IMR-90 (cell line): ENCODE measurements around the gene HMCN1. TPM values are rescaled to one million over a fixed set of nuclear protein-coding genes. Genes with fewer than 3 reads are reported as not detected.

Source experiments
- ATAC-seq: fragments of 200-7000 bp; cut with Tn5 transposase; 2 replicates; pipeline ENCODE4 v1.9.1; 2020; ENCODE audit warnings: low read depth, mild to moderate bottlenecking, moderate library complexity
- BruUV-seq: library from RNA; stranded (reverse); fragments of 400-500 nt; replicated peaks from 2 replicates; lab custom pipeline; 2021; lab: Mats Ljungman, UMichigan
- CTCF ChIA-PET: fragments of 300-600 bp; formaldehyde crosslinking; extraction: SDS; loops from one replicate; lab custom pipeline; 2021; ENCODE audit warnings: antibody characterized with exemption; lab: Yijun Ruan, JAX
- POLR2A ChIA-PET: fragments of 300-600 bp; sonication (Branson Sonifier 250); formaldehyde crosslinking; loops from one replicate; lab custom pipeline; 2022; ENCODE audit warnings: antibody characterized with exemption; ENCODE audit not compliant: unreplicated experiment; lab: Charles Lee
- DNase-seq: peaks from one replicate; pipeline ENCODE4 v3.0.0; 2013
- H2AFZ ChIP-seq: replicated peaks from 2 replicates; pipeline ENCODE3; 2013; ENCODE audit warnings: low read length, mild to moderate bottlenecking; ENCODE audit not compliant: poor library complexity
- H2AK5ac ChIP-seq: 2 replicates; pipeline ENCODE4 v1.6.1; 2013; ENCODE audit warnings: low read depth, low read length, inconsistent platforms
- H2AK9ac ChIP-seq: replicated peaks from 2 replicates; pipeline ENCODE3; 2013; ENCODE audit warnings: mild to moderate bottlenecking, low read depth, low read length, moderate library complexity; ENCODE audit not compliant: poor library complexity
- H2BK120ac ChIP-seq: 2 replicates; pipeline ENCODE4 v1.6.1; 2013; ENCODE audit warnings: low read depth, low read length, inconsistent platforms
- H2BK15ac ChIP-seq: 3 replicates; pipeline ENCODE4 v1.6.1; 2013; ENCODE audit warnings: low read depth, low read length, inconsistent platforms
- H2BK20ac ChIP-seq: 2 replicates; pipeline ENCODE4 v1.6.1; 2013; ENCODE audit warnings: low read depth, mild to moderate bottlenecking, inconsistent platforms, low read length, moderate library complexity
- H2BK5ac ChIP-seq: 2 replicates; pipeline ENCODE4 v1.6.1; 2013; ENCODE audit warnings: mild to moderate bottlenecking, low read depth, low read length, inconsistent platforms; ENCODE audit not compliant: poor library complexity, severe bottlenecking
- H3K14ac ChIP-seq: replicated peaks from 2 replicates; pipeline ENCODE4 v1.6.1; 2013; ENCODE audit warnings: low read depth, low read length, inconsistent platforms
- H3K18ac ChIP-seq: 2 replicates; pipeline ENCODE4 v1.6.1; 2013; ENCODE audit warnings: low read depth, low read length, control low read depth
- H3K23ac ChIP-seq: 2 replicates; pipeline ENCODE4 v1.6.1; 2013; ENCODE audit warnings: low read depth, low read length, inconsistent platforms
- H3K27ac ChIP-seq: 2 replicates; pipeline ENCODE4 v1.5.1; 2013; ENCODE audit warnings: mild to moderate bottlenecking, control low read depth, low read length; ENCODE audit not compliant: insufficient read depth
- H3K27me3 ChIP-seq: 2 replicates; pipeline ENCODE4 v1.6.1; 2013; ENCODE audit warnings: low read length; ENCODE audit not compliant: control insufficient read depth, insufficient read depth
- H3K36me3 ChIP-seq: 2 replicates; pipeline ENCODE4 v1.6.1; 2013; ENCODE audit warnings: low read length, mixed read lengths; ENCODE audit not compliant: control insufficient read depth, insufficient read depth
- H3K4ac ChIP-seq: 2 replicates; pipeline ENCODE4 v1.6.1; 2013; ENCODE audit warnings: low read depth, low read length, inconsistent platforms
- H3K4me1 ChIP-seq: 2 replicates; pipeline ENCODE4 v1.6.1; 2013; ENCODE audit warnings: low read length, mixed read lengths; ENCODE audit not compliant: control insufficient read depth, insufficient read depth
- H3K4me2 ChIP-seq: 2 replicates; pipeline ENCODE4 v1.6.1; 2013; ENCODE audit warnings: low read depth, mild to moderate bottlenecking, control low read depth, low read length, moderate library complexity
- H3K4me3 ChIP-seq: 2 replicates; pipeline ENCODE4 v1.5.1; 2013; ENCODE audit warnings: low read depth, mild to moderate bottlenecking, control low read depth, low read length, moderate library complexity; ENCODE audit not compliant: insufficient read depth
- H3K56ac ChIP-seq: 2 replicates; pipeline ENCODE4 v1.6.1; 2013; ENCODE audit warnings: low read length, inconsistent platforms; ENCODE audit not compliant: insufficient read depth; ENCODE audit errors: extremely low read depth
- H3K79me1 ChIP-seq, 2 experiments: 2 replicates each; pipeline ENCODE4 v1.6.1; 2013; ENCODE audit warnings: low read length in 2 of 2, inconsistent platforms in 1 of 2, low read depth in 1 of 2
- H3K9ac ChIP-seq: 2 replicates; pipeline ENCODE4 v1.6.1; 2013; ENCODE audit warnings: low read depth, low read length, control low read depth
- H3K9me1 ChIP-seq: 2 replicates; pipeline ENCODE4 v1.6.1; 2013; ENCODE audit warnings: low read length, inconsistent platforms; ENCODE audit not compliant: insufficient read depth
- H3K9me3 ChIP-seq: 2 replicates; pipeline ENCODE4 v1.6.1; 2013; ENCODE audit warnings: low read length; ENCODE audit not compliant: control insufficient read depth, insufficient read depth
- H4K20me1 ChIP-seq: 2 replicates; pipeline ENCODE4 v1.6.1; 2013; ENCODE audit warnings: low read length, inconsistent platforms; ENCODE audit not compliant: insufficient read depth
- H4K5ac ChIP-seq: 2 replicates; pipeline ENCODE4 v1.6.1; 2013; ENCODE audit warnings: mild to moderate bottlenecking, low read depth, low read length, control low read depth
- H4K8ac ChIP-seq, 2 experiments: 2 replicates each; pipeline ENCODE4 v1.6.1; 2013; ENCODE audit warnings: low read depth in 2 of 2, low read length in 2 of 2, control low read depth in 1 of 2, inconsistent platforms in 1 of 2
- H4K91ac ChIP-seq: 2 replicates; pipeline ENCODE4 v1.6.1; 2013; ENCODE audit warnings: low read depth, low read length, inconsistent platforms; ENCODE audit not compliant: insufficient read depth
- ELK1 ChIP-seq: fragments of 150-350 bp; IDR thresholded peaks from 2 replicates; pipeline ENCODE4 v1.6.1; 2016; ENCODE audit warnings: low read depth, mild to moderate bottlenecking, low read length, moderate library complexity, borderline replicate concordance
- MAZ ChIP-seq: IDR thresholded peaks from 2 replicates; pipeline ENCODE4 v1.6.1; 2012; ENCODE audit warnings: low read depth, mild to moderate bottlenecking, low read length, improper control_type of control experiment, moderate library complexity, borderline replicate concordance
- MXI1 ChIP-seq: IDR thresholded peaks from 2 replicates; pipeline ENCODE4 v1.6.1; 2012; ENCODE audit warnings: low read depth, mild to moderate bottlenecking, low read length, moderate library complexity, borderline replicate concordance
- RAD21 ChIP-seq: IDR thresholded peaks from 2 replicates; pipeline ENCODE4 v1.6.1; 2012; ENCODE audit warnings: low read length, improper control_type of control experiment
- WGBS, 2 experiments: methylation state at CpG; one replicate each; pipeline versions ENCODE4 v1.1.5 to v1.1.7; 2013; ENCODE audit warnings: missing lambda C conversion rate in 2 of 2; ENCODE audit not compliant: insufficient read length in 1 of 2; ENCODE audit errors: extremely low coverage in 2 of 2; 5-methylcytosine and 5-hydroxymethylcytosine counted together
- dilution Hi-C: fragments of 300-500 bp; cut with HindIII; formaldehyde crosslinking; loops from one replicate; pipeline ENCODE4 v1.14.3; 2018; ENCODE audit warnings: low sequenced_read_pairs; ENCODE audit not compliant: unreplicated experiment
- in situ Hi-C: fragments of 300-500 bp; cut with MboI; formaldehyde crosslinking; loops from 3 replicates; pipeline ENCODE4 v1.14.3; 2019; ENCODE audit warnings: low sequenced_read_pairs, inconsistent platforms, mixed read lengths
- intact Hi-C: fragments of 100-400 bp; cut with micrococcal nuclease; formaldehyde crosslinking; loops from 2 replicates; pipeline ENCODE4 v1.10.0; 2022
- polyA plus RNA-seq, 3 experiments: library from polyadenylated mRNA; depleted of rRNA; stranded (reverse); fragments of >200 nt; gene quantifications; 2 replicates each; pipeline ENCODE4 v1.2.3, GENCODE V29; 2012; ENCODE audit warnings: low replicate concordance in 1 of 3
- total RNA-seq: library from RNA; depleted of rRNA; stranded (reverse); fragments of >200 nt; gene quantifications from 2 replicates; pipeline ENCODE4 v1.2.3, GENCODE V29; 2012
- TF ChIP-seq, protein P1 (sequence below): conservative IDR thresholded peaks from 2 replicates; pipeline ENCODE4 v1.5.1; 2012; ENCODE audit warnings: mild to moderate bottlenecking, low read depth, low read length, improper control_type of control experiment

The HMCN1 gene
- total and polyA plus RNA-seq, 2 of the 4 experiments (the other 2 are of a cell fraction): 6.1 to 11.7 TPM

- no peak for TF ChIP-seq RAD21
- TF ChIP-seq MAZ: no peak
- no peak for TF ChIP-seq MXI1
- TF ChIP-seq, protein P1, sequence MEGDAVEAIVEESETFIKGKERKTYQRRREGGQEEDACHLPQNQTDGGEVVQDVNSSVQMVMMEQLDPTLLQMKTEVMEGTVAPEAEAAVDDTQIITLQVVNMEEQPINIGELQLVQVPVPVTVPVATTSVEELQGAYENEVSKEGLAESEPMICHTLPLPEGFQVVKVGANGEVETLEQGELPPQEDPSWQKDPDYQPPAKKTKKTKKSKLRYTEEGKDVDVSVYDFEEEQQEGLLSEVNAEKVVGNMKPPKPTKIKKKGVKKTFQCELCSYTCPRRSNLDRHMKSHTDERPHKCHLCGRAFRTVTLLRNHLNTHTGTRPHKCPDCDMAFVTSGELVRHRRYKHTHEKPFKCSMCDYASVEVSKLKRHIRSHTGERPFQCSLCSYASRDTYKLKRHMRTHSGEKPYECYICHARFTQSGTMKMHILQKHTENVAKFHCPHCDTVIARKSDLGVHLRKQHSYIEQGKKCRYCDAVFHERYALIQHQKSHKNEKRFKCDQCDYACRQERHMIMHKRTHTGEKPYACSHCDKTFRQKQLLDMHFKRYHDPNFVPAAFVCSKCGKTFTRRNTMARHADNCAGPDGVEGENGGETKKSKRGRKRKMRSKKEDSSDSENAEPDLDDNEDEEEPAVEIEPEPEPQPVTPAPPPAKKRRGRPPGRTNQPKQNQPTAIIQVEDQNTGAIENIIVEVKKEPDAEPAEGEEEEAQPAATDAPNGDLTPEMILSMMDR: no peak
- no peak for TF ChIP-seq ELK1
- intact Hi-C loops (no loop called here), in situ Hi-C loops (no loop called here), dilution Hi-C loops (no loop called here)
- H3K4me1 ChIP-seq: peaks cover 3% of the 10 kb centered on the region; the same call in 1 of the 2 replicates
- no peak overlapping the region for H2BK15ac ChIP-seq
- no peak overlapping the region for H3K4me2 ChIP-seq
- no peak overlapping the region for H2BK20ac ChIP-seq
- H3K14ac ChIP-seq: no peak overlapping the region
- no peaks in the 10 kb centered on the region for H3K36me3 ChIP-seq
- 86% methylated on average over 1 of the region's 5 CpGs; no CpG with 5 or more reads in 1 of the 2 experiments for WGBS, 2 experiments
- no peaks in the 10 kb centered on the region for H4K20me1 ChIP-seq
- no peak overlapping the region for H4K91ac ChIP-seq
- H3K27me3 ChIP-seq: no peaks in the 10 kb centered on the region
- CTCF ChIA-PET: interaction anchor here (0.6 kb wide), 1 partner anchor 436 kb away, joined by 3 read pairs; no protein-coding TSS in a partner anchor
- BruUV-seq: no TSS peak
- H4K5ac ChIP-seq: no peak overlapping the region
- H2AFZ ChIP-seq: no peak overlapping the region
- H2BK120ac ChIP-seq: no peak overlapping the region
- H2AK9ac ChIP-seq: no peak overlapping the region
- no peaks in the 10 kb centered on the region for H3K9me1 ChIP-seq
- H3K56ac ChIP-seq: no peak overlapping the region
- no peak overlapping the region for H2AK5ac ChIP-seq
- POLR2A ChIA-PET: no interaction called here
- DNase-seq (no peak), ATAC-seq (no peak)
- H2BK5ac ChIP-seq: no peak overlapping the region
- no peak overlapping the region for H3K23ac ChIP-seq
- no peak overlapping the region for H4K8ac ChIP-seq
- H3K9me3 ChIP-seq: no peaks in the 10 kb centered on the region
- no peak overlapping the region for H3K18ac ChIP-seq
- H3K9ac ChIP-seq: no peak overlapping the region
- no peak overlapping the region for H3K4ac ChIP-seq
- H3K79me1 ChIP-seq: no peaks in the 10 kb centered on the region
- H3K27ac ChIP-seq: no peak overlapping the region
- no peak overlapping the region for H3K4me3 ChIP-seq
Observed at GRCh38 chr1:185774394-185774793, 40.2 kb downstream of the HMCN1 start.
